HG03135 (cell line): ENCODE measurements around the gene PPFIBP2.

Source experiments
- ATAC-seq: cut with Tn5 transposase; IDR thresholded peaks from one replicate; pipeline ENCODE4 v1.9.1; 2021; ENCODE audit warnings: mild to moderate bottlenecking, moderate library complexity; ENCODE audit not compliant: unreplicated experiment

The PPFIBP2 gene

DNA sequence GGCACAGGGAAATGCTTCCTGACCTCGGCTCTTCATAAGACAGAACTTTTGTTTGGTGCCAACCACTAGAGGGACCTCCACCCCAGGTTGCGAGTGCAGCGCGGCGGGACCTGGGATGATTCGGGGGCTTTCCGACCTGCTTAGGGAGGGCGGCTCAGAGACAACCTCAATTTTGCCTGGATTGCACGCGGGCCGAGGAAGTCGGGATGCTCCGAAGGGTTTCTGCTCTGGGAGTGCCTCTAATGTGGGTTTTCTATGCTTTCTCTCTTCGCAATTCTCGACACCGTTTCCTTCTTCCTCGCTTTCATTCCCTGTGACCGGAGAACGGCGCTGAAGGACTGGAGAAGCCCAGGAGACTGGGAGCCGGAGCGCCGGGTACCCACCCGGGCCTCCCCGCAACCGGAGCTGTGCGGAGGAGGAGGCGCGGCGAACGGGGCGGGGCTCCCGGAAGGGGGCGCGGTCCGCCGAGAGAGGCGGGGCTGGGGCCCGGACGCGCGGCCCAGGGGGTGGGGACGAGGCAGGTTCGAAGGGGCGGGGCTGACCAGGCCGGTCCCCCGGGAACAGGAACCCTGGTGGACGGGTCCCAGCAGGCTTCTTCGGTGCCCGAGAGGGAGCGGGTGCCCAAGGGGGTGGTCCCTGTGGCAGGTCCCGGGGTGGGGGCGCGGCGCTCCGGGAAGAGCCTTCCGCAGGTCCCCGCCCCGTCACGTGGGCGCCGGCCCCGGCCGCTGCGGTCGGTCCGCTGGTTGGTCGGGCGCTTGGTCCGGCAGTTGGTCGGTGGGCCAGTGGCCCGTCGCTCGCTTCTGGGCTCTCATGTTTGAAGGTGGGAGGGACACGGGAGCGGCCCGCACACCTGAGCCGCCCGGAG is at the start of gene PPFIBP2:
Gene PPFIBP2, plus strand, starts transcription at position 766 of the 865 bp plus-strand sequence. CDS start 35,477 bp downstream, outside the sequence.
- ATAC-seq, result peak; percentile 64

DNA sequence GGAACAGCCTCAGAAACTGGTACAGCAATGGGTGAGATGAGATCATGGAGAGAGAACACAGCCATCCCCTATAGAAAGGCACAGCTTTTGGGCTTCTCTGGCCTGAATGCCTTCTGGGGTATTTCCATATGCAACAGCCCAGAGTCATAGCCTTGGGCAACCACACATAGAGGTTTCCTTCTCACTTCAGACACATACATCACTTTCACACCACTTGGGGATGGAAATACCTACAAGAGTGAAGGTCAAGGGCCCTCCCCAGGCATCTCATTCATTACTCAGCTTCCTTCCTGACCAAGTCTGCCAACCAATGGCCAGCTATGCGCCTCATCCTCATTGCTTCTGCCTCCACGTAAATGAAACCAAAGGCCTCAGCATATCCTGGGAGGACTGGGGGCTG is 46.1 kb upstream of the PPFIBP2 start:
- peak; percentile 48 for ATAC-seq

DNA sequence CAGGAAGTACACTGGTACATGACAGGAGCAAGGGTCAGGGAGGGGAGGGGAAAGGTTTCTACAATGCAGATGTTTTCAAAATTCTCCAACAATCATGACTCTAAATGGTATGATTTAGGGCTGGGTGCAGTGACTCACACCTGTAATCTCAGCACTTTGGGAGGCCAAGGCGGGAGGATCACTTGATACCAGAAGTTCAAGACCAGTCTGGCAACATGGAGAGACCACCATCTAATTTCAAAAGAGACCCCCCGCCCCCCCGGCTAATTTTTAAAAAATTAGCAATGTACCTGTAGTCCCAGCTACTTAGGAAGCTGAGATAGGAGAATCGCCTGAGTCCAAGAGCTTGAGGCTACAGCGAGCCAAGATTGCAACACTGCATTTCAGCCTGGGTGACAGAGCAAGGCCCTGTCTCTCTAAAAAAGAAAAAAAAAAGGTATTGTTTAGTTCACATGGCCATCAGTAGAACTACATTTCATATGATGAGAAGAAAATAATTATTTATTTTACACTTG is 44.4 kb upstream of the PPFIBP2 start:
- ATAC-seq, result no peak

DNA sequence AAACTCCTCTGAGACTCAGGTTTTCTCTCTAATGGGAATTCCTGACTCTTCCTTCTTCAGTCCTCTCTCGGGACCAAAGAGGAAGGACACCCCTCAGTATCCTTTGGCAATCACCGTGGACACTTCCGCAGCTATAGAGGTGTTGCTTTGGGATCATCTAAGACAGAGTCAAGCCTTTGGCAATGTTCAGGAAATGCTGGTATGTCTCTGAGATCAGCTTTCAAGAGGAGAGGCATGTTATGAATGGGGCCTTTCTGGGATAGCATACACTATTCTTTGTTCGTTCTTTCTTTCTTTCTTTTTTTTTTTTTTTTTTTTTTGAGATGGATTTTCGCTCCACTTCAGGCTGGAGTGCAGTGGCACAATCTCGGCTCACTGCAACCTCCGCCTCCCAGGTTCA is 42.7 kb upstream of the PPFIBP2 start:
- no peak for ATAC-seq

DNA sequence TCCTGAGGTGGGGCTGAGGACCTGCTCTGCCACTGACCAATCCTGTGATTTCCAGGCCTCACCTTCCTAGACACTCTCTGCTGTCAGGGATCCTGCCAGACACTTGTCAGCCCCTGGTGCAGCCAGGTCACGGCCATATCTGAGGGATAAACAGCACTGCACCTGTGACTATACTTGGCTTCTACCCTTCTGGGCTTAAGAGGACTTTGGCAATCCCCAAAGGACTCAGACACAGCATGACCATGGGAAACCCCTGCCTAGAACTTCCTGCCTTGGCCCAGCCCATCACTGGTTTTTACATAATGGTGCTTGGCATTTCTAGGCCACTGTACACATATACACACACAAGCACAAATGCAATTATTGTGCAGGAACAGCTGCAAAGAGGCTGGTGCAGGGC is 40.1 kb upstream of the PPFIBP2 start:
- peak; percentile 88 for ATAC-seq

DNA sequence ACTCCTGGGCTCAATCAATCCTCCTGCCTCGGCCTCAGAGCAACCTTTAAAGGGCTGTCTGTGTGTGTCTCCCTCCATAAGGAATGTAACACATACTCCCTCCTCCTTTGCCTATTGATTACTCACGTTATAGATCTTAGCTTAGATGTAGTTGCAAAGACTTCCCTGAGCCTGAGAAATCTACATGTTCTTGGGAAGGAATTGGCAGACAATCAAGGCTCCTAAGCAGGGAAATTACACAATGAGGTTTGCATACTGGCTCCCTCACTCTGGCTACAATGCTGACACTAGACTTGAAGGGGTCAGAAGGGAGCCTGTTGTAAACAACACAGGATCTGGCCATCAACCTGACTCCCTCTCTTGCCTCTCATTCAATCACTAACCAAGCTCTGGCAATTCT is 33.7 kb upstream of the PPFIBP2 start:
- ATAC-seq, result no peak

DNA sequence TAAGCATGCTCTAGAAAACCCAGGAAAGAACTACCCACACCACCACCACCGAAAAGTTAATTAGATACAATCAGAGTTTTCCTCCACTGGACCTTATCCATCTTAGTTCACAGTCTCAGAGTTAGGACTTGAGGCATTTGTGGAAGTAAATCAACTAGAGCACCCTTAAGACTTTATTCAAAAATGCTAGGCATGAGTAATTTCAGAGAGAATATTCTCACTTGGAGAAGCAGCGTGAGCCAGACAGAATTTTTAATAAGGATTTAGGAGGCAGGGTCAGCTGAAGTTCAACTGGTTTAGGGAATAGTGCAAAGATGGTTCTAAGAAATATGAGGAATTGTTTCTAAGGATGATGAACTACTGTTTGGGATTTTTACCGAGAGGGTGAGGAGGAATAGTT is 29.7 kb upstream of the PPFIBP2 start:
- no peak for ATAC-seq

DNA sequence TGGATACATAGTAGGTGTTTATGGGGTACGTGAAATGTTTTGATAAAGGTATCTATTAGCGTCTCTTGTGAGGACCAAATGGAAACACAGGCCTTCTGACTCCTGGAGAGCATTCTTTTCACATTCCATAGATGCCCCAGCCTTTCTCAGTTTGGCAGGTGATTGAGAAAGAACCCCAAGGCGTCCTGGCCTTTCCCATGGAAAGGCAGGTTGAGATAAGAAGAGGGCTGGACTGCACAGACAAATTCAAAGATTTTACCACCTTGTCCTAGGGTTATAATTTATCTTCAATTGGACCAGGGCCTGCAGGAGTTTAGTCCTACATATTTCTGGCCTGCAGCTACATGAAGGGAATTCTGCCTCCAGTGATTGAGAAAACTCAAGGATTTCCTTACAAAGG is 29.2 kb upstream of the PPFIBP2 start:
- ATAC-seq, result no peak

DNA sequence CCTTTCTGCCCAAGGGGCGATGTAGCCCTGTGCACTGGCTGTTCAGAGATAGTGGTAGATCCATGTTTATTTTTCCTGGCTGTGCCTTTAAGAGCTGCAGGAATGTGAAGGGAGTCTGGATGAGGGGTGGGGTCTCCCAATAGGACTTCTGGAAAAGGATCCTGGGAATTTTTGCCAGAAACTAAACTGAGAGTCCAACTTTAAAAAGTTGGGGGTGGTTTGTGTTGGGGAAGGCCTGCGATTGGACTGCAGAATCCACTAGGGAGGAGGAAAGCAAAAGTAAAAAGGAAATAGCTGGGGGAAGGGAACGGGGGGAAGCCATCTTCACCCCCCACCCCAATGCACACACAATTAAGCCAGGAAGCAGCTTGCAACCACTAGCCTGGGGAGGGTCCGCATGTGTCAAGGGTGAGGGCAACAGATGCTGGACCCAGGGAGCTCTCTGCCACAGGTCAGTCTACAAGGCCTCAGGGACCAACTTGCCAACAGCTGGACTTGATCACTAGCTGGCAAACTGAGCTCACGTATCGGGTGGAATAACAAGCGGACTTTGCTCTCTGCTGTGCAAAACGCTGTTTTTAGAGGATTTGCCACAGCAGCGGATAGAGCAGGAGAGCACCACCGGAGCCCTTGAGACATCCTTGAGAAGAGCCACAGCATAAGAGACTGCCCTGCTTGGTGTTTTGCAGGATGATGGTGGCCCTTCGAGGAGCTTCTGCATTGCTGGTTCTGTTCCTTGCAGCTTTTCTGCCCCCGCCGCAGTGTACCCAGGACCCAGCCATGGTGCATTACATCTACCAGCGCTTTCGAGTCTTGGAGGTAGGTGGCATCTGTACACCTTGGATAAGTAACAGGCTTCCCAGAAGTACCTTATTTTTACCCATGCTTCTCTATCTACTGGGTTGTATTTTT is 28.4 kb upstream of the PPFIBP2 start, which contains the start of gene OLFML1:
Gene OLFML1, plus strand, starts transcription at position 321 of the 912 bp plus-strand sequence. Its CDS starts 370 bp downstream, at position 691.
- ATAC-seq, result no peak

DNA sequence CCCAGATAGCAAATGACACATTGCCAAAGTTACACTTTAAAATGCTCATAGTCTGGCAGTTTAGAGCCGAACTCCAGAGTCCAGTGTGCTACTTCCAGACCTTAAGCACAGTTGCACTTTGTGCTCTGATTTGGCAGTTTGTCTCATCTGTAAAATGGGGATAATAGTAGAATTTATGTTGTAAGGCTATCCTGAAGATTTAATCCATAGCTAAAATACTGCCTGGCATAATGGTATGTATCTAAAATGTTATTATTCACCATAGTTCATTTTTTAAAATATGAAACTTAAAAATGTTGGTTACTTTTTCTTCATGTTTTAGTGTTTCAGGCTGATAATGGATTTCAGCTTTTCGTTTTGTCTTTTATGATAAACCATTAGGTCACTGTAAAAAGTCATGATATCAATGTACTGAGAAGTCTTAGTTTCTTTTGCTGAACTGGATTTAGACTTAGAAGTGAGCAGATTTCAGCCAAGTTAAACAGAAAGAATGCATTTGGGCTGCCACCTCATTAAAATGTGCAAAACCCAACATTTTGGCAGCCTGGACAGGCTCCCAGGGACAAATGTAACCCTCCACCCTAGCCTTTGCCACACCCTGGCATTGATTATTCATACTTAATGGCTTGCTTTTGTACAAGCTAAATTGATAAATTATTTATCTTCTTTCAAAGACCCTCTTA is 27.6 kb upstream of the PPFIBP2 start:
- ATAC-seq, result no peak

DNA sequence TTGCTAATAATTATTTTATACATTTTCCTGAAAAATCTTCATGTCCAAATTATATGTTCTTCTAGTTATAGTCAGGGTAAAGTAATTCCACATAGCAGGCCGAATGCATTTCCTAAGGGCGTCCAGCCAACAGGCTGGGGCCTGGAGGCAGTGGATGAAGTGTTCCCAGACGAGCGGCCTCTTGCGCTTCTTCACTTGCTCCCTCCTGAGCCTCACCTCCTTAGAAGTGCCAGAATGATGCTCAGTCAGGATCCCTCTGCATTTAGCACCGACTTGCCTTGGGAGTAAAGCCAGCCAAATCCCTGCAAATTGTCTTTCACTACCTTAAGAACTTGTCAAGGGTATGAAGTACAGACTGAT is 27.0 kb upstream of the PPFIBP2 start:
- ATAC-seq, result no peak

DNA sequence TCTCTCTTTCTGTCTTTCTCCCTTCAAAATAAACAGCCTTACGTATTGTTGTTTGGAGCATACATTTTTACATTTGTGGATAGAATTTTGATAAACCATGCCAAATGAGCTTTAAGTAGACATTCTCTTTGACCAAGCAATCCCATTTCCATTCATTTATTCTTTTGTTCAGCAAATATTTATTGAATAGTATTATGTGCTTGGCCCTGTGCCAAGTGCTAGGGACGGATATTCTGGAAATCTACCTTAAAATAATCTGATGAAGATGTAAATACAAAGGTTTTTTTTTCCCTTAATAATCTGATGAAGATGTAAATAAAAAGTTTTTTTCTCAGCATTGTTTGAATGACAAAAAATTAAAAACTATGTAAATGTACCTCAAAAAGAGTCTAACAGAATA is 26.4 kb upstream of the PPFIBP2 start:
- ATAC-seq, result no peak

DNA sequence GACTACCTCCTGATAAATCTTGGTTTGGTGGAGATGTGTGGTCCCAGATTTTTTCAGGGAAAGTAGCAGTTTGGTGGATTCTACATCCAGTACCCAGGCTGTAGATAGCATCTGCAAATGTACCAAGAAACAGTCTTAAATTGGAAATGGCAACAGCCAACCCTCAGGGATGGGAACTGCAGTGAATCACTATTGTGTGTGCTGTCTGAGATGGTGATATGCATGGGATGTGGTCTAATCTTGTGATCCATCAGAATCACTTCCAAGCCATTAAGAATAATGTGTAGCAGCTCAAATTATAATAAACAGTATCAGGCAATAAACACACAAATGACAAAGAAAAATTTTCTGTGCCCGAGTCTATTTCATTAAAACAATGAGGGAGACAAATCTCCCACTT is 25.1 kb upstream of the PPFIBP2 start:
- ATAC-seq, result no peak

DNA sequence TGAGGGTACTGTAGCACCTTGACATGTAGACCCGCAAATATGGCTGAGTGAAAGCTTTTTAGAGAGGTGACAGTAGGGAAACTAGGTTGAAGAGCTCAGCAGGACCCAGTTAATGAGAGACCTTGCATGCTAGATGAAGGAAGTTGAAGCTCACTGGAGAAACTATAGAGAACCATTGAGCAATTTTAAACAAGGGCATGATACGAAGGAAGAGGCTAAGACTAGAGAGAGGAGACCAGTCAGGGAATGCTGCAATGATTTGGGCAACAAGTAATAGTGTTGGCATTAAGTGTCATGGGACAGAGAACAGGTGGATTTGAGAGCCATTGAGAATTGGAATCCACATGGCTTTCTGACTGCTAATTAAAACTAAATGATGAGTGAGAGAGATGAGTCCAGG is 24.4 kb upstream of the PPFIBP2 start:
- ATAC-seq, result no peak

DNA sequence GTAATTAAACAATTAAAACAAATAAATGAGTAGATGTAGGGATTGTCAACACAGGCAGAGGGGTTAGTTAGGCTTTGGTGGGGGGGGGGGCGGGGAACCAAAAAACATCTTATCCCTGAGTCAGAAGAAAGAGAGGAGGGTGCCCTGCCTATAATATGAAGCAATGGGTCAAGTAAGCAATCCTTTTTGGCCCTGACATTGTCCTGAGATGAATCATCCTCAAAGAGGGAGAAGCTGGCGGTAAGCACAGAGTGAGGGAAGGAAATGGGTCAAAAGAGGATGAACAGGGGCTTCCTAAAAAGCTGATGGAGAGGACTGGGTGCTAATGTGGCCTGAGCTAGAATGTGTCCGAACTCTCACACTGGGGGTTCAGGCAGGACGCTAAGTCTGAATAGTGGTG is 23.7 kb upstream of the PPFIBP2 start:
- no peak for ATAC-seq

DNA sequence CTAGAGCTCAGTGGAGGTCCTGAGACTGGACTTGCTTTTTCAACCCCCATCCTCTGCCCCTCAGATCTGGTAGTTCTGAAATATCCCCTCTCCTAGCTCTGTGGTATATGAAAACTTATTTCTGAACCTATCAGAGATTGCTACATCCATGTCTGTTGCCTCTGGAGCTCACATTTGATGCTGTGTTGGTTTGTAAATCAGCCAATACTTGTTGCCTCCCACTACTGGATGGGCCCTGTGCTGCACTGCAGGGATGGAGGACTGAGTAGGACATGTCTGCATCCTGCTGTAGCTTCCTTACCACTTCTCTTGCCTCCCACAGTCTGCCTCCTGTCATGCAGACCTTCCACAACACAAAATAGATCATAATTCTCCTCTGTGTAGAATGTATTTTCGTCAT is 23.3 kb upstream of the PPFIBP2 start:
- no peak for ATAC-seq

DNA sequence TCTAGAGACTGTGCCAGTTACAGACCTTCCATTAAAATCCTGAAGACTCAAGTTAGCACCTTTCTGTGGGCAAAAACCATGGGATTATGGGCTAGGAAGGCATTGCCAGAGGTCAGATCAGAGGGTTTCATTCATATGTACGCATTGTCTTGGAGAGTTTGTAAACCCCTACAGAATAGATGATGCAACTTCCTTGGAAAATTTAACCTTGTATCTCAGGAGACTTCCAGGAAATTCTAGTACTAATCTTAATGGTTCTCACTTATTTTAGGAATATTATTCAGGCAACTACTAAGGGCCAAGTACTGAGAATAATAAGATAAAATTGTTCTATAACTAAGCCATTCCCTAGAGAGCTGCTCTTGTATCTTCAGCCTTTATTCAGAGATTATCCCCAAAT is 21.5 kb upstream of the PPFIBP2 start:
- no peak for ATAC-seq

DNA sequence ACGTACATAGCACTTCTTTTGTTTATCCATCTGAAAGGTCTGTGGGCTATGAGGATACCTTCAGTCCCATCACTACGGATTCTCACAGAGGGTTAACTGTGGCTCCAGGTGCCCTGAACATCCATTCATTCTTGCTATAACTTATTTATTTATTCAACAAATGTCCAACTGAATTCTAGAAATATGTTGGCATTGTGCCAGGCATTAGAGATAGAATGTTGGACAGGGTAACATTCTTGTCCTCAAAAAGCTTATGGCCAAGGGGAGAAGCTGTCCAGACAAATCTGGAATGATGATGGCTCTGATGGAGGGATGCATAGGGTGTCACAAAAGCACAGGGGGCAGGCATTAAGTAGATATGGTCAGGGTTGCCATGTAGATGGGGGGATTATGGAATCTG is 20.1 kb upstream of the PPFIBP2 start:
- ATAC-seq, result no peak

DNA sequence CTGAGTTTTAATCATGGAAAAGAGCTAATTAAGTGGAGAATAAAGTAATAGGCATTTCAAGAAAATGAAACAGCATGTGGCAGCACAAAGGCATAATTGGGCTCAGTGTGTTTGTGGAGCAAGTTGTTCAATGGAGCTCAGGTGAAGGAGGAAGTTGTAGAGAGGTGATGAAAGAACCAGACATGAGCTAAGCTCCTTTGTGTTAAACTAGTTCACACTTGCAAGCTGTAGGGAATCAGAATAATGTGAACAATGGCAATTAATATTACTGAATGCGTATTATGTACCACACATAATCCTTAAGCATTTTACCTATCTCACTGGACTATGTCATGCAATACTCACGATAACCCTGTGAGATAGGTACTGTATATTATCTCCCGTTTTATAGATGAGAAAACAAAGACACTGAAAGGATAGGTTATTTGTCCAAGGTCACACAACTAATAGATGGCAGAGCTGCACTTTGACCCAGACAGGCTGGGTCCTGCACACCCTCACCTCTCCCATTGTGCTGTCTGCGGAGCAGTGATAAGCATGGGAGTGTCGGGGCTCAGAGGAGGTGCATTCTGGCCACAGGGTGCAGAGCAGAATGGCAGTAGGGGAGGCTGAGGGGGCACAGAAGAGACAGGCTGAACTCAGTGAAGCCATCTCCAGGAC is 19.6 kb upstream of the PPFIBP2 start:
- ATAC-seq, result no peak

DNA sequence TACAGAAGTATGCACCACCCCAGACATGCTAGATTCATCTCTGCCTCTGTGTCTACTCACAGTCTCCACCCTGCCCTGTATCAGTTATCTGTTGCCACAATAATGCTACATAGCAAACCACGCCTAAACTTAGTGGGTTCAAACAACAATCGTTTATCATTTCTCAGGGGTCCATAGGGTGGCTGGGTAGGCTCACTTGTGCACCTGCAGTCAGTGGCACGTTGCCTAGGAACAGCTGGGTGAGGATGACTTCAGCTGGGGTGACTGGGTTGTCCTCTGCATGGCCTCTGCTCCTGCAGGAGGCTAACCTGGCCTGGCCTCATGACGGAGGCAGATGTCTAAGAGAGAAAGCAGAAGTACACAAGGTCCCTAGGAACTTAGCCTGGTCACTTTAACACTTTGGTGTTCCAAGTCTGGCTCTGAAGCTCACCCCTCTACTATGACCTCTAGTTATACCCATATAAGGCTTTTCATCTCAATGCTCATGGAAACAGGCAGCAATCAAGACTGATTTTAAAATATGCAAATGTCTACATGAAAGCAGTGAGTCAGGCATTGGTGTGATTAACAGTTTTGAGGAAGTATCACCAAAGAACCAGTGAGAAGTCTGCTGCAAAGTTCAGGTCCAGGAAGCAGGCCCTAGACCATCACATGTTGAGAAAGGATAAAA is 17.8 kb upstream of the PPFIBP2 start:
- peak; percentile 95 for ATAC-seq
